ENCODE measurements around the gene RBX1. TPM values are rescaled to one million over a fixed set of nuclear protein-coding genes. Genes with fewer than 3 reads are reported as not detected.
A peak's percentile ranks its signal among the peaks of the same experiment; 100 is the strongest.
"Not testable (repeated sequence)": the region's sequence is repeated elsewhere in the genome, so short reads cannot be mapped to it uniquely, and the experiment has no call there.

The RBX1 gene
- polyA plus RNA-seq (2013, experiment 1 of 2; ENCODE audit: insufficient read length), result 89.2 TPM
- polyA plus RNA-seq (2013, experiment 2 of 2; ENCODE audit: insufficient read length), result 83.3 TPM

DNA sequence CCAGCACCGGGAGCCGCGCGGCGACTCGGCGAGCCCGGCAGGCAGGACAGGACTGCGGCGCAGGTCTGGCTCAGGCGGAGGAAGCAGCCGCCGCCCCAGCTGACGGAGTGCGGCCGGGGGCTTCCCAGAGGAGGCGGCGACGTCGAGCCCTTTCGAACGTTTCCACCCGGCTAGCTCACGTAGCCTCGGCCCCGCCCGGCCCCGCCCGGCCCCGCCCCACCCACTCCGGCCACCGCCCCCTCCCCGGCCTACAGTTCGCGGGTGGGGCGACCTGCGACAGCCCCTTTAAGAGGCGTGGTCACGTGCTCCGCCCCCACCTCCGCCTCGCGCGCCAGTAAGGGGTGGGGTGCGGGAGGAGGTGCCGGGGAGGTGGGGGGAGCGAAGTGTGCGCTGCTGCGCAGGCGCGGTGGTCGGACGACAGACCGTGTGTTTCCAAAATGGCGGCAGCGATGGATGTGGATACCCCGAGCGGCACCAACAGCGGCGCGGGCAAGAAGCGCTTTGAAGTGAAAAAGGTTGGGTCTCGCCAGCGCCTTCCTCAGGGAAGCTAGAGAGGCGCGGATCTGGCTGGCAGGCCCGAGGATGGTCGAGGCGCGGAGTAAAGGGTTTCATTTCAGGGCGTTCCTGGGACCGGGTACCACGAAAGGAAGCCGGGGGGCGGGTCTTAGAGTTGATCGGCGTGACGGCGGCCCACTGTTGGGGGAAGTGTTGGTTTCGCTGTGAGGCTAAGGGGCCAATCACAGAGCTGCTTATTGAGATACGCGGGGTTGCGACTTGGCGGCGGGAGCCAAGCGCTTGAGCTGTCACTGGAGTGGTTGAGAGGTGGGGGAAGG lies at the start of gene RBX1:
Gene RBX1, plus strand, starts transcription at position 417 of the 833 bp plus-strand sequence. Its CDS starts 21 bp downstream, at position 438.
- DNase-seq, result peak; percentile 99

DNA sequence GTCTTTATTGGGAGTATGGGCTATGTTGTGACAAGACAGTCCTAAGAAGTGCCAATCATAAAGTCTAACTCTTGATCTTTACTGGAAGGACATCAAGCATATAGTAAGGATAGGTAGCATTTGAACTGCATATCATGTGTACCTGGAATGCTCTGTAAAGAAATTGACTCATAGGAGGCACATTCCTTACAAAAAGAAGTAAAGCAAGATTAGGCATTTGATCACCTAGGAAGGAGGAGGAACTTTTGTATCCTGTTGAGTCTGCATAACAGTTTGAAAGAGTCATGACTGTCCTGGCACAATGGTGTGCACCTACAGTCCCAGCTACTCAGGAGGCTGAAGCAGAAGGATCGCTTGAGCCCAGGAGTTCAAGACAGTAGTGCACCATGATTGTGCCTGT lies 47.1 kb upstream of the RBX1 start:
- no peak for DNase-seq

DNA sequence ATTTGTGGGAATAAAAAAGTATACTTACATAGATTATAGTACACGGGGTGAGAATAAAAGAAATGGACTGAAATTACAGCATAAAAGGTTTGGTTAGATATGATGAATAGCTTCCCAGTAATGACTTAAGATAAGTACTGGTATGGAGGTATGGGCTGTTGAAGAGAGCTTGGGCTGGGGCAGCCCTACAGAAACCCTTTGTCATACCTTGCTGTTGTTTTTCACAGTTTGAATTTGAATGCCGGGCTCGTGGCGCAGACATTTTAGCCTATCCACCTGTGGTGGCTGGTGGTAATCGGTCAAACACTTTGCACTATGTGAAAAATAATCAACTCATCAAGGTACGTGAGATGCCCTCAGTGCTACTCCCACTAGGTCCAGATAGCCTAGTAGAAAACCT lies 42.3 kb upstream of the RBX1 start:
- DNase-seq, result no peak

DNA sequence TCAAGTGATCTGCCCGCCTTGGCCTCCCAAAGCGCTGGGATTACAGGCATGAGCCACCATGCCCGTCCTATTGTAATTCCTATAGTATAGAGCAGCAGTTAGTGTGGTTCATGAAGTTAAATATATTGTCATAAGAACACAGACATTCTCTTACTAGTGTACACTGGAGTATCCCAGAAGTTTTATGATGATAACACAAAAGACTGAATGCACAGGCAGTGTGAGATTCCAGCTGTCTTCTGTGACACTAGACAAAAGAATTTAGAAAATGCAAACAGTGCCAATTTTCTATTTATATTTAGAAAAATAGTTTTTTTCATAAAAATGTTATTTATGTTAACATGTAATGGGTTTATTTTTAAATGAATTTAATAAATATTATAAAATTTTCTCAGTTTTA lies 39.4 kb upstream of the RBX1 start:
- DNase-seq, result peak; percentile 39

DNA sequence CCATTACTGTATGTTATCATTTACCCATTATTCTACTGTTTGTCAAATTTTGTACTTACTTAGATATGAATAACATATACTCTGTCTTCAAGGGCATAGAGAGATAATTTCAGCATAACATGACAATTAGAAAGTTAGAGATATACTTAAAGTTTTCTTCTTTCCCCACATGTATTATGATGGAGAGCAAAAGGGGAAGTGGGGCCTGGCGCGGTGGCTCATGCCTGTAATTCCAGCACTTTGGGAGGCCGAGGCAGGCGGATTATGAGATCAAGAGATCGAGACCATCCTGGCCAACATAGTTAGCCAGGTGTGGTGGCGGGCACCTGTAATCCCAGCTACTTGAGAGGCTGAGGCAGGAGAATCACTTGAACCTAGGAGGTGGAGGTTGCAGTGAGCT lies 38.2 kb upstream of the RBX1 start:
- not testable (repeated sequence) for DNase-seq

DNA sequence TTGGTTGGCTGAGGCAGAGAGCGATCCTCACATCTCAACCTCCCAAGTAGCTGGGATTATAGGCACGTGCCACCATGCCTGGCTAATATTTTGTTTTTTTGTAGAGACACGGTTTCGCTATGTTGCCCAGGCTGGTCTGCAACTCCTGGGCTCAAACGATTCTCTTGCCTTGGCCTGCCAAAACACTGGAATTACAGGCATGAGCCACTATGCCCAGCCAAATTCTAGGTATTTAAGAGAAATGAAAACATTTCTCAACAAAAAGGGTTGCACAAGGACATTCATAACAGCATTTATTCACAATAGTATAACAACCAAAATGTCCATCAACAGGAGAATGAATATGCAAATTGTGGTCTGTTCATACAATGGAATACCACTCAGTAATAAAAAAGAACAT lies 31.7 kb upstream of the RBX1 start:
- DNase-seq, result no peak

DNA sequence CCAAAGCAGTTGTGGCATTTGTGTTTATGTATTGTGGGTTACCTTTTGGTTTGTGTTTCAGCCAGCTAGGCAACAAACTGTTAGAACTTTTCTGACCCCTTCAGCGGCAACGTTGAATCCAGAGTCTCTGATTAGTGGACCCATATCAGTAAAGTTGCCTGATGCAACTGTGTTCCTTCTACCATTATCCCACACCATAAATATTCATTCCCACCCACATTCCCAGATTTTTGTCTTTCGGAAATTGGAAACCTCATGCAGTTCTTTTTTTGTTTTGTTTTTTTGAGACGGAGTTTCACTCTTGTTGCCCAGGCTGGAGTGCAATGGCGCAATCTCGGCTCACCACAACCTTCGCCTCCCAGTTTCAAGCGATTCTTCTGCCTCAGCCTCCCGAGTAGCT lies 30.7 kb upstream of the RBX1 start:
- no peak for DNase-seq

DNA sequence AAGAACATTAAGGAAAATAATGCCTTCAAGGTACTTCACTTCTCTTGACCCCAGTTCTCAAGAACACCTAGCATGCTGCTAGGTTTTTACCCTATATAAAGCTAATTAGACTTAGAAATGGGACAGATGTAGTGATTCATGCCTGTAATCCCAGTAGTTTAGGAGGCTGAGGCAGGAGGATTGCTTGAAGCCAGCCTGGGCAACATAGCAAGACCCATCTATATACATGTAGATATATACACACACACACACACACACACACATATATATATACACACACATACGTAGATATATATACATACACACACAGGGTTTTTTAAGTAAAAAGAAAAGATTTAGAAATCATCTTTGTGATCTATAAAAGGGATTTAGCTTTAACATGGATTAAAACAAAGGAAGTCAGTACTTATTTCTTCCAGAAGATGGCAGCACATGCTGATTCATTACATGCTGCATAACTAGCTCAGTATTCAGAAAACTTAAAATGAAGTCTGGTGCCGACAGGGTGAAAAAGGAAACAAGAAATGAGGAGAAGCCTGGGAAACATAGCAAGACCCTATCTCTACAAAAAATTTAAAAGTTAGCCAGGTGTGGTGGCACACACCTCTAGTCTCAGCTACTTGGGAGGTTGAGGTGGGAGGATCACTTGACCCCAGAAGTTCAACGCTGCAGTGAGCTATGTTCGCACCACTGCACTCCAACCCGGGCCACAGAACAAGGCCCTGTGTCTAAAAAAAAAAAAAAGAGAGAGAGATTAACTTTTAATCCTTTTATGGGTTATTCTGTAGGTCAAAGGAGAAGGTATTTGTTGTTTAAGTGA lies 28.5 kb upstream of the RBX1 start:
- peak; percentile 65 for DNase-seq

DNA sequence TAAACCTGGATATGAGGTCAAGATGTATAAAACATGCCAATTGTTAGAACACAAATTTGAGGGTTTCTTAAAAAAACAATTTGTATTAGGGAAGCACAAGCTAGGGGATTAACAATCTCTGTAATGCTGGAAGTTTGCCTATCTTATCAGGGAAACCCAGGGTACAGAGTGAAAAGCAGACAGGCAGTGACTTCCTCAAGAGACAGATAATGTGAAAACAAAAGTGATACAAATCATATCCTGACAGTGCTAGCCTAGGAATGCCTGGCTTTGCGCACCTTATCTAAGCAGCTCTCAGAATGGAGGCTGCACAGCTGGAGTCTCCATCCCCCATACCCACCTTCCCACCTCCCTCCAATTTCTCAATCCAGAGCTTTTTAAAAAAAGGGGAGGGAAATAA lies 22.5 kb upstream of the RBX1 start:
- no peak for DNase-seq

DNA sequence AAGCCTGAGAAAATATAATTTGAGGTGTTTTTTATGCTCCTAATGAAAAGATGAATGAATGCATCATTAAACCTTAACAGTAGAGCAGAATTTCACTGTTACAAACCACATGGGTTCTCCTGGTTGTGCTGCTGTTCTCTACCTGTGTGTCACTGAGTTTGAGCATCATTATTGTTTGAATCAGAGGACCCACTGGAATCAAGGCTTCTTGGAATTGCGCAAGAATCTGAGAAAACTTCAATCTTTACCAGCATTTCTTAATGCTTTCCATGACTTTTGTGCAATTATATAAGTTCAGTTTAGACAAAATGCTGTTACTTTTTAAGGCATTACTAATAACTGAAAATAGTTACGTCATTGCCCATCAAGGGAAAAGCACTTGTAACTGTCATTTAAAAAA lies 18.8 kb upstream of the RBX1 start:
- DNase-seq, result no peak

DNA sequence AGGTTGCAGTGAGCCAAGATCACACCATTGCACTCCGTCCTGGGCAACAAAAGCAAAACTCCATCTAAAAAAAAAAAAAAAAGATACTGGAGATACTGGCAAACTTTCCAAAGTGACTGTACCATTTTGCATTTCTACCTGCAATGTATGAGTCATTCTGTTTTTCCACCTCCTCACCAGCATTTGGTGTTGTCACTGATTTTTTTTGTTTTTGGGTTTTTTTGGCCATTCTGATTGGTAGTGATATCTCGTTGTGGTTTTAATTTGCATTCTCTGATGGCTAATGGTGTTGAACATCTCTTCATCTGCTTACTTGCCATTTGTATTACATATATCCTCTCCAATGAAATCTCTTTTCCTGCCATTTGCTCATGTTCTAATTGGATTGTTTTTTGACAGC lies 12.0 kb upstream of the RBX1 start:
- no peak for DNase-seq

DNA sequence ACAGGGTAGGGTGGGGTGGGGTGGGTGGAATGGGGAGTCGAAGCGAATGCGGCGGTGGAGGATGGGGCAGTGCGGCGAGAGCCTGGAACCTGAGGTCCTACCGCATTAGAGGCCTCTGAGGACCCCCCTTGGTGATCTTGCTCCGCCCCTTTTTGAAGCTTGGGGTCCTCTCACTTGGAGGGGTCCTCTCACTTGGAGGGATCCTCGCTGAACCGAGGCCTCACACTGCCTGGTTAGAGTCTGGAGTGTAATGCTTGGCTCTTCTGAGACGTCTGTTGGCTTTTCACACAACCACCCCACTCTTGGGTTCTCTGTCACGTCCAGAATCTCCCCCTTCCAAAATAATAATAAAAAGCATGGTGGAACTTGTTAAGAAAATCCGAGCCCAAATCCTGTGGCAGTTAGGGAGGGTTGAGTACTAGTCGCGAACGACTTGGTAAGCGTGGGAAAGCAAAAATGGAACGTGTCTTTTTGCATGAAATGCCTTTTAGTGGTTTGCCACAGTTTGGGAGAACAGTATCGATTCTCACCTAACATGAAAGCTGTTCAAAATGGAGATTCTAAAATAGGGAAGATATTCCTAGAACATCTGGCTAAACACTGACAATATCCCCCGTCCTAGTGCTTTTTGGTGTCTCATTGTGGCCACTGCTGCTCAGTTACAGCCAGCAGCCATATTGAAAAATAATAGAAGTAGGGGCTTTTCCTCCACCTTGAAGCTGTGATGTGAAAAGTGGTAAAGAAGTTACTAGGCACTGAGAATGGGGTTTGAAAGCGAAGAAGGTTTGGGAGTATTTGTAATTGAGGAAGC lies 822 bp downstream of the RBX1 start:
- peak; percentile 40 for DNase-seq

DNA sequence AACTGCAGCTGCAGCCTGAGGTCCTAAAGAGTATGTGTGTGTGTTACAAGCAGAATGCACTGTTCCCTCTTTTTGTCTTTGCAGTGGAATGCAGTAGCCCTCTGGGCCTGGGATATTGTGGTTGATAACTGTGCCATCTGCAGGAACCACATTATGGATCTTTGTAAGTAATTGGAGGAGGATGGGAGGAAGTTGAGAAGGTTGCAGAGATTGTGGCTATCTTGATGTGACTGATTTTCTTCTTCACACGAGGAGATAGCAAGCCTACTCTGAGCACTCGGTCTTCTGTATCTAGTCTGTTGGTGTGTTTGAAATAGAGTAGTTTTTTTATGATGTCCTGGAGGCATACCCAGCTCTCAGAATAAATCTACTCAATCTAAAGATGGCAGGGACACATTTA lies 2.3 kb downstream of the RBX1 start:
- DNase-seq, result peak; percentile 16

DNA sequence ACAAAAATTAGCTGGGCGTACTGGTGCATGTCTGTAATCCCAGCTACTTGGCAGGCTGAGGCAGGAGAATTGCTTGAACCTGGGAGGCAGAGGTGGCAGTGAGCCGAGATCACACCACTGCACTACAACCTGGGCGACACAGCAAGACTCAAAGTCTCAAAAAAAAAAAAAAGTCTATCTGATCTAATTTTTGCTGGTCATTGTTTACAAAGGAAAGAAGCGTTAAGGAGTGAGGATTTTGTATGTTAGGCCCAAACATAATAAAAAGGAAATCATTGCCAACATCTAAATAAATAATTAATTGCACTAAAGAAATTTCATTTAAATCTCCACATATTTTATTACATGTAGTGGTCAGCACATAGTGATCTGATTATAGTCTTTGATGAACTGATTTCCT lies 2.9 kb downstream of the RBX1 start:
- no peak for DNase-seq

DNA sequence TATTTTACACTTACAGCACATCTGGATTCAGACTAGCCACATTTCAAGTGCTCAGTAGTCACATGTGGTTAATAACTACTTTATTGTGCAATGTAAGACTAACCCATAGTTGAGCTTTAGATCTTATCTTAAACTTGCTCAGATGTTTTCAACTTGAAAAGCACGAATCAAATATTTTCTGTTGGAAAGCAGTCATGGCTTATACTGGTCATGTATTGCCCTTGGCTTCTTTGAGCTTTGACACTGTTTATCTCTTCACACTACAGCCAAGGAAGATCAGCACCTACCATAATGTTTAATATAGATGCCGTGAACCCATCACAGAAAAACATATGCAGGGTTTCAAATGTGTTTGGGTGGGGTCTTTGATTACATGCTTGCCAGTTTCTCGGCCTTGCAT lies 4.4 kb downstream of the RBX1 start:
- no peak for DNase-seq

DNA sequence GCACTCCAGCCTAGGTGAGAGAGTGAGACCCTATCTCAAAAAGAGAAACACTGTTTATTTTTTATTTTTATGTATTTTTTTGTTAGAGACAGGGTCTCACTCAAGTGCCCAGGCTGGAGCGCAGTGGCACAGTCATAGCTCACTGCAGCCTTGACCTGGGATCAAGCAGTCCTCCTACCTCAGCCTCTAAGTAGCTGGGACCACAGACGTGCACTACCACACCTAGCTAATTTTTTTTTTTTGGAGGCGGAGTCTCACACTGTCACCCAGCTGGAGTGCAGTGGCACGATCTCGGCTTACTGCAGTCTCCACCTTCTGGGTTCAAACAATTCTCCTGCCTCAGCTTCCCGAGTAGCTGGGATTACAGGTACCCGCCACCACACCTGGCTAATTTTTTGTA lies 6.4 kb downstream of the RBX1 start:
- no peak for DNase-seq

DNA sequence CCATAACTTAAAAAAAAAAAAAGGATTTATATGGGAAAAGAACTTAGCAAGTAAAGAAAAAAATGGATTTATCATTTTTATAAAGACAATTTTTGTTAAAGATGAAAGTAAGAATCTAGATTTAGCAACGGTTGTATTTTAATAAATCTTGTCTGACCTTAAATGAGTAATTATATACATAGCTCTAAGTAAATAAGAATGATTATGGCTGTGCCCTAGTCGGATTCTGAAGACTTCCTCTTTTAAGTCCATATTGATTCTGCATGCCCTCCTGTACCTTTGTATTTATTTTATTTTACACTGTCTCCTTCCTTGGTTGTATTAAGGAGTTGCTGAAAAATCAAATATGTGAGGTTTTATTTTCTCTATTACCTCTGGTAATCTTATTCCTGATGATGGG lies 7.1 kb downstream of the RBX1 start:
- DNase-seq, result no peak

DNA sequence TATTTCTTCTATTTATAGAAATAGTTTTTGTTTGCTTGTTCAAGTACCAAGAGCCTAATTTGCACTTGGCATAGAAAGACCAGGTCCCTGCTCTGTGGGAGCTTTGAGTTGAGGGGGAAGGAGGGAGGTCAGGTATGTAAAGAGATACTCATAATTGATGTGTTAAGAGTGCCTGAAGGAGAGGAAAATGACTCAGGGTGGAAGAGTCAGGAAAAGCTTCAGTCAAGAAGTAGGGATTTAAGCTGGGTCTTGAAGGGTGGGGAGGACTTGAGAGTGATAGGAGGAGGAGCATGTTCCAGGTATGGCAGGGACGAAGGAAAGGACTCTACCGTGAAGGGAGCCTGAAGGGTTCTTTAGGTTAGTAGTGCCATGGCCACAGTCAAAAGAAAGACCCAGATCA lies 9.0 kb downstream of the RBX1 start:
- no peak for DNase-seq

DNA sequence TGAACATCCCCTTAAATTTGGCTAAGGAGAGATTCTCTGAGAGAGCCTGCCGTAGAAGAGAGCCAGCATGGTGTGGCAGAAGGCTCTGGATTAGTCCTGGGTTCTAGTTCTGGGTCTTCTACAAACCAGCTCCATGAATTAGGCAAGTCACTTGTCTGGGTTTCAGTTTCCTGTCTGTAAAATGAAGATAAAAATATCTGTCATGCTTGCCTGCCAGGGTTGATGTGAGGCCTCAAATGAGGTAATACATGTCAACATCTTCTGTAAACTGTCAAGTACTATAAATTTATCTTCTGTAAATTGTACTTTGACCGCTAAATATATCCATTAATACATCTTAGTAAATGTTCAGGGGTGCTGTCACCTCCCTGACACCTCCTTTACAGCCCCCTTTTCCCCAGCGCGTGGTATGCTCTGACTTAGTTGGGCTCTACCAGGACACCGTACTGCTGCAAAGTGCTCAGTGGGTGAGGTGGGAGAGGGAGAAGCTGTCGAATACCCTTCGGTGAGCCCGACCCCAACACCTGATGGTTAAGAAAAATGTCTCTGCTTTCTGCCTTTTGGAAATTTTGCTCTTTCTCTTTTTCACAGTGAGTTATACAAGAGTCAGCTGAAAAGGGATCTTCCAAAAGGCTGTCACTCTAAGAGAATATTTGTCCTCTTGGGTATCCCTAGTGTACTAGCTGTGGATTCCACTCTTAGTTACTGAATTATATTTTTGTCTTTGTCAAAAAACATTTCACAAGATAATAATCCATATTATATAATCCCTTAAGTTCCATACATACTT lies 15.0 kb downstream of the RBX1 start:
- no peak for DNase-seq

DNA sequence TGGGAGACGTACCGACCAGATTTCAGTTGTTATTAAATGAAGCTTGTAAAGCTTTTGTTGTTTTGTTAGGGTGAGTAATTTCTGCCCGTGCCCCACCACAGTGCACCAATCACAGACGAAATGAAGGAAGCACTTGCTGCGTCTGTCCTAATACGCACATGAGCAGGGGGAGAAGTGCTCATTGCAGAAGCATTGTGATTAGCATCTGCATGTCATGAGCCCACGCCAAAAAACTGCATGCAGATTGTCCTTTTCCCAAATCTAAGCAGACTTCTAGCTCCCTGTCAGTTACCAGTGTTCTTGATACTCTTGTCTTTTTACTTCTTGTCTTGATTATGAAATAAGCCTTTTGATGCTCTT lies 15.5 kb downstream of the RBX1 start:
- DNase-seq, result no peak

DNA sequence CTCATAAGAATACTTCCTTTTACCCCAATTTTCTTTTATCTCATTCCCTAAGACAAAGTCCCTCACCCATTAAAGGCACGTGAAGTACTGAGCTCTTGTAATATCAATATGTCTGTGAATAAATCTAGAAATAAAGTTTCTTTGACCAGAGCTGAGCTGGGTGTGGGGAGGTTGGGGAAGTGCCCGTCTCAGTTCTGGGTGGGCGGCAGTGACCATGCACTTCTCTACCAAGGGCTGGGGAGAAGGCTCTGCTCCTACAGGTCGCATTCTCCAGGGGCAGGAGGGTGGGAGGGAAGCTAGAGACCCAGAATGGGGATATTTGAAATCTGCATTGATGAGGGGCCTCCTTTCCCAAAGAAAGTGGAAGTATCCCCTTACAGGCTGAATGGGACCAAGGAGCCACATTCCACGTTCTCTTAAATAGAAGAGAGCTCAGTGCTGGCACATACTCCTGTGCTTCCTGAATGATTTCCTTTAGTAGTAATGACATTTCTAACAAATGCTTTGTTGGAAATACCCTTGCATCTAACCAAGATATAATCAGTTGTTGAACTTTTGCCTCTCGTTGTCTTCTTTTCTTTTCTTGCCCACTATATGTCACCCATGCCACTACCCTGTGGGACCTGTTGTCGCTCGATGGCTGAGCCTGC lies 16.1 kb downstream of the RBX1 start:
- no peak for DNase-seq

DNA sequence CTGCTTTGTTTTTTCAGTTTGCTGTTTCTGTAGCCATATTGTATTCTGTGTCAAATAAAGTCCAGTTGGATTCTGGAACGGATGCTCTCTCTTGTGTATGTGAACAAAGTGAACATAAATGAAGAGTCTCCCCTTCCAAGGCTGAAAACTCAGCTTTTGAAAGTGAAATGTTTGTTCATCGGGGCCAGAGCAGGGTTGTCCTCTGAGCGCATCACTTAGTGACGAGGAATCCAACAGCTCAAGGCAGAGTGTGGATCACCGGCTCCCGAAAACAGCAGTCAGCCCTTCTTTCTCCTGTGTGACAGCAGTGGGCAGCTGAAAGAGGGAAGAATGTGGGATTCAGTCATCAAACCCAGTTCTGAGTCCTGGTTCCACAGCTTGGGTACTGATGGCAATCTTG lies 21.4 kb downstream of the RBX1 start:
- no peak for DNase-seq

Data from fibroblast of skin of scalp (primary cell).